Endothelial cell of umbilical vein (primary cell): ENCODE results near the gene NCK2. TPM values are rescaled to one million over a fixed set of nuclear protein-coding genes. Genes with fewer than 3 reads are reported as not detected.

ENCODE experiments used
- BruUV-seq: library from RNA; stranded (reverse); fragments of 400-500 nt; replicated peaks from 2 replicates; lab custom pipeline; 2021; lab: Mats Ljungman, UMichigan
- CTCF ChIA-PET: fragments of 300-600, 350-600 bp; sonication (Branson Sonifier 250); formaldehyde crosslinking; loops from one replicate; lab custom pipeline; 2021; ENCODE audit warnings: antibody characterized with exemption, inconsistent platforms; lab: Charles Lee
- POLR2A ChIA-PET: fragments of 300-600, 350-600 bp; sonication (Branson Sonifier 250); formaldehyde crosslinking; loops from one replicate; lab custom pipeline; 2021; ENCODE audit warnings: antibody characterized with exemption, inconsistent platforms; lab: Charles Lee
- DNase-seq: peaks from one replicate; pipeline ENCODE4 v3.0.0-alpha.2; 2011; ENCODE audit warnings: low read depth, low spot score
- FAIRE-seq: peaks from 2 replicates; lab custom pipeline; 2011; peaks lifted over from hg19 to GRCh38; lab: Jason Lieb, UNC
- H2AFZ ChIP-seq: 2 replicates; pipeline ENCODE4 v1.6.0; 2012; ENCODE audit warnings: low read depth, low read length, control low read depth, inconsistent platforms
- H3K27ac ChIP-seq: 2 replicates; pipeline ENCODE4 v1.5.1; 2011; ENCODE audit warnings: low read depth, mild to moderate bottlenecking, control low read depth, low read length, moderate library complexity; ENCODE audit not compliant: insufficient read depth
- H3K27me3 ChIP-seq, 2 experiments: 2 replicates each; pipeline versions ENCODE4 v1.6.0 to v1.6.1; 2011; ENCODE audit warnings: low read length in 2 of 2, mixed read lengths in 1 of 2; ENCODE audit not compliant: control insufficient read depth in 2 of 2, insufficient read depth in 2 of 2
- H3K36me3 ChIP-seq, 2 experiments: 2 replicates in 1 of 2; 3 replicates in 1 of 2; pipeline ENCODE4 v1.5.1; 2011; ENCODE audit warnings: low read length in 2 of 2, mild to moderate bottlenecking in 1 of 2, moderate library complexity in 1 of 2; ENCODE audit not compliant: control insufficient read depth in 2 of 2, insufficient read depth in 2 of 2; ENCODE audit errors: extremely low read depth in 1 of 2
- H3K4me1 ChIP-seq: 3 replicates; pipeline ENCODE4 v1.5.1; 2011; ENCODE audit warnings: mild to moderate bottlenecking, low read length; ENCODE audit not compliant: control insufficient read depth, insufficient read depth; ENCODE audit errors: extremely low read depth
- H3K4me2 ChIP-seq: 2 replicates; pipeline ENCODE4 v1.6.1; 2011; ENCODE audit warnings: low read length, control low read depth, mixed read lengths; ENCODE audit not compliant: insufficient read depth
- H3K4me3 ChIP-seq, 3 experiments: fragments of 200-600 bp in 1 of 3; sonication (generic), shearing (Covaris generic) in 1 of 3; replicated peaks in 1 of 3; 2 replicates each; pipeline ENCODE4 v1.5.1; 2011 to 2016; ENCODE audit warnings: control low read depth in 3 of 3, low read length in 3 of 3, mild to moderate bottlenecking in 2 of 3, inconsistent platforms in 1 of 3, low read depth in 1 of 3, moderate library complexity in 1 of 3; ENCODE audit not compliant: insufficient read depth in 1 of 3
- H3K79me2 ChIP-seq: 2 replicates; pipeline ENCODE4 v1.6.0; 2012; ENCODE audit warnings: low read length, inconsistent platforms; ENCODE audit not compliant: control insufficient read depth, insufficient read depth
- H3K9ac ChIP-seq: replicated peaks from 2 replicates; pipeline ENCODE3; 2011; ENCODE audit warnings: low read length, control low read depth; ENCODE audit not compliant: insufficient read depth; ENCODE audit errors: extremely low read depth
- H3K9me1 ChIP-seq: replicated peaks from 3 replicates; pipeline ENCODE4 v1.6.0; 2011; ENCODE audit warnings: mild to moderate bottlenecking, low read length; ENCODE audit not compliant: control insufficient read depth, insufficient read depth; ENCODE audit errors: extremely low read depth
- H3K9me3 ChIP-seq: replicated peaks from 2 replicates; pipeline ENCODE4 v1.5.1; 2012; ENCODE audit warnings: low read length, inconsistent platforms; ENCODE audit not compliant: control insufficient read depth, insufficient read depth
- H4K20me1 ChIP-seq: replicated peaks from 2 replicates; pipeline ENCODE3; 2011; ENCODE audit warnings: mild to moderate bottlenecking, low read length; ENCODE audit not compliant: control insufficient read depth, insufficient read depth; ENCODE audit errors: extremely low read depth
- CTCF ChIP-seq, 2 donors: IDR thresholded peaks; 1 replicate in 1 of 2; 2 replicates in 1 of 2; pipeline ENCODE4 v1.5.1; 2011; ENCODE audit warnings: low read length in 2 of 2, mild to moderate bottlenecking in 2 of 2, moderate library complexity in 2 of 2, control low read depth in 1 of 2, inconsistent platforms in 1 of 2, low read depth in 1 of 2; ENCODE audit not compliant: insufficient read depth in 1 of 2; ENCODE audit errors: extremely low read depth in 1 of 2
- EZH2 ChIP-seq: IDR thresholded peaks from 2 replicates; pipeline ENCODE4 v1.6.1; 2012; ENCODE audit warnings: borderline replicate concordance, low read depth, mild to moderate bottlenecking, moderate library complexity, low read length, inconsistent platforms; ENCODE audit not compliant: severe bottlenecking
- FOS ChIP-seq: IDR thresholded peaks from 2 replicates; pipeline ENCODE4 v1.6.1; 2011; ENCODE audit warnings: mild to moderate bottlenecking, low read length, moderate library complexity, borderline replicate concordance; ENCODE audit not compliant: insufficient read depth
- GATA2 ChIP-seq: IDR thresholded peaks from 2 replicates; pipeline ENCODE4 v1.7.0; 2011; ENCODE audit warnings: low read depth, mild to moderate bottlenecking, moderate library complexity, mixed read lengths, low read length; ENCODE audit not compliant: insufficient read length, insufficient read depth
- JUN ChIP-seq: IDR thresholded peaks from 2 replicates; pipeline ENCODE4 v1.6.1; 2011; ENCODE audit warnings: borderline replicate concordance, low read depth; ENCODE audit not compliant: insufficient read length, insufficient read depth
- MAX ChIP-seq: IDR thresholded peaks from 2 replicates; pipeline ENCODE4 v1.6.1; 2011; ENCODE audit not compliant: insufficient read depth, insufficient read length
- MYC ChIP-seq: IDR thresholded peaks from one replicate; pipeline ENCODE4 v1.6.1; 2011; ENCODE audit warnings: mild to moderate bottlenecking, low read depth, low read length
- POLR2A ChIP-seq: IDR thresholded peaks from 2 replicates; pipeline ENCODE4 v1.6.1; 2012; ENCODE audit warnings: low read depth, mild to moderate bottlenecking, control low read depth, low read length
- POLR2AphosphoS5 ChIP-seq: IDR thresholded peaks from 2 replicates; pipeline ENCODE4 v1.6.1; 2012; ENCODE audit warnings: low read depth, mild to moderate bottlenecking, control low read depth, low read length, moderate library complexity; ENCODE audit not compliant: insufficient read depth
- dilution Hi-C: fragments of 300-500 bp; cut with MboI; formaldehyde crosslinking; loops from one replicate; pipeline ENCODE4 v1.15.0; 2019; ENCODE audit warnings: low sequenced_read_pairs; ENCODE audit not compliant: extremely low pct_ligation_motif_present
- intact Hi-C: fragments of 100-400 bp; cut with micrococcal nuclease; formaldehyde crosslinking; loops from one replicate; pipeline ENCODE4 v1.10.0; 2022
- polyA plus RNA-seq, 4 experiments: library from polyadenylated mRNA; depleted of rRNA in 3 of 4; stranded (reverse) in 3 of 4; unstranded in 1 of 4; fragments of >200 nt; gene quantifications; 2 replicates each; pipeline versions ENCODE4 v1.2.1 to v1.2.3, GENCODE V29; 2011 to 2012; ENCODE audit warnings: missing spikeins in 1 of 4
- total RNA-seq: library from RNA; stranded (reverse); gene quantifications from 2 replicates; pipeline ENCODE4 v1.2.3, GENCODE V29; 2021

NCK2 gene
- total and polyA plus RNA-seq, 2 donors (not counting 3 experiments of a cell fraction or from before 2014, with no cell fraction given): 23.8 to 39.1 TPM

- ChIA-PET CTCF (no interaction called here), POLR2A (no interaction called here)
- Histone ChIP-seq H3K79me2 (peaks cover 33% of the 10 kb centered on the region), H3K9ac (no peak overlapping the region), H3K9me3 (no peaks in the 10 kb centered on the region), H3K4me3 (no peak overlapping the region), H3K27ac (no peak overlapping the region), H3K9me1 (no peaks in the 10 kb centered on the region), H4K20me1 (peaks cover 13% of the 10 kb centered on the region), H3K4me1 (no peaks in the 10 kb centered on the region), H2AFZ (no peak overlapping the region), H3K36me3 (no peaks in the 10 kb centered on the region), H3K27me3 (no peaks in the 10 kb centered on the region), H3K4me2 (no peak overlapping the region)
- dilution Hi-C loops: no loop called here
- TF ChIP-seq JUN: no peak
- no peak for TF ChIP-seq CTCF (IDR thresholded peaks at IDR 0.05; ENCODE audit: extremely low read depth in 1 of 2, insufficient read depth in 1 of 2, low read depth in 1 of 2, low read length in 2 of 2)
- TF ChIP-seq POLR2AphosphoS5: no peak
- TF ChIP-seq POLR2A: no peak
- no peak for TF ChIP-seq FOS
- TF ChIP-seq MYC: no peak
- no peak for TF ChIP-seq MAX
- TF ChIP-seq EZH2: no peak
- no peak for TF ChIP-seq GATA2
- DNase-seq: no peak
- FAIRE-seq: no peak
- intact Hi-C loops: no loop called here
- BruUV-seq: no TSS peak
Measured at GRCh38 chr2:105809723-105810122, 65.0 kb downstream of the NCK2 start.
